GM12878 (cell line): ENCODE data around the gene B3GALT4.

Source experiments
- CREM ChIP-seq: IDR thresholded peaks from 2 replicates; pipeline ENCODE4 v1.6.1; 2014; ENCODE audit warnings: antibody characterized with exemption, low read depth
- HDAC2 ChIP-seq: fragments of 200-600 bp; sonication (generic); IDR thresholded peaks from 2 replicates; pipeline ENCODE4 v1.6.1; 2017
- NR2C2 ChIP-seq: IDR thresholded peaks from 2 replicates; pipeline ENCODE4 v1.6.1; 2011; ENCODE audit warnings: borderline replicate concordance, low read depth; ENCODE audit not compliant: control insufficient read depth, insufficient read length
- SIN3A ChIP-seq: IDR thresholded peaks from 2 replicates; pipeline ENCODE4 v1.6.1; 2012; ENCODE audit warnings: low read depth, low read length, improper control_type of control experiment
- SMARCA5 ChIP-seq: fragments of 450-650 bp; IDR thresholded peaks from 2 replicates; pipeline ENCODE4 v1.6.1; 2017; ENCODE audit warnings: mild to moderate bottlenecking
- TBL1XR1 ChIP-seq: IDR thresholded peaks from 2 replicates; pipeline ENCODE4 v1.6.1; 2012; ENCODE audit warnings: low read depth, low read length, improper control_type of control experiment
- ZNF592 ChIP-seq: fragments of 450-650 bp; IDR thresholded peaks from 2 replicates; pipeline ENCODE4 v1.6.1; 2017; ENCODE audit warnings: mild to moderate bottlenecking, moderate library complexity

- TF ChIP-seq SIN3A (peak; percentile 80; the same call in 1 of the 2 replicates), ZNF592 (no peak), CREM (peak; percentile 97), SMARCA5 (peak; percentile 57), HDAC2 (no peak), TBL1XR1 (no peak), NR2C2 (no peak)
These were observed 5.3 kb upstream of the B3GALT4 start, which contains the start of the genes RPS18 and VPS52 for GRCh38 chr6:33271468-33272274.
